Suppressor macrophage treated with lipopolysaccharide for 1 hour (primary cell): Measurements from ENCODE around the gene ZNF366.
A peak's percentile ranks its signal among the peaks of the same experiment; 100 is the strongest.

Experiments
- DNase-seq, 3 donors: peaks; one replicate each; pipeline ENCODE4 v3.0.0-alpha.2; 2020 to 2022

Gene ZNF366

GRCh38 chr5:72518001-72518683 lies 10.9 kb upstream of the ZNF366 start:
- DNase-seq = peak; percentile 93 to 94 (median 93)

GRCh38 chr5:72516916-72517315 lies 9.7 kb upstream of the ZNF366 start:
- no peak for DNase-seq

GRCh38 chr5:72515211-72515610 lies 8.0 kb upstream of the ZNF366 start:
- DNase-seq = no peak

- no peak for DNase-seq
These were observed 5.3 kb upstream of the ZNF366 start for GRCh38 chr5:72512593-72512860.

GRCh38 chr5:72511774-72512592 lies 4.8 kb upstream of the ZNF366 start:
- DNase-seq = peak; percentile 46 to 61 (median 60)

GRCh38 chr5:72511366-72511765 lies 4.2 kb upstream of the ZNF366 start:
- no peak for DNase-seq

- DNase-seq = peak; percentile 54 to 71 (median 67)
These were observed 3.5 kb upstream of the ZNF366 start for GRCh38 chr5:72510610-72511181.

GRCh38 chr5:72509401-72509800 lies 2.2 kb upstream of the ZNF366 start:
- no peak for DNase-seq

- peak; percentile 43 to 63 (median 61) for DNase-seq
These were observed 1.3 kb upstream of the ZNF366 start for GRCh38 chr5:72508241-72509170.

GRCh38 chr5:72507907-72508238 lies 663 bp upstream of the ZNF366 start:
- no peak for DNase-seq

GRCh38 chr5:72506158-72506549 lies 1.1 kb downstream of the ZNF366 start:
- DNase-seq = no peak

GRCh38 chr5:72505539-72506157 lies 1.6 kb downstream of the ZNF366 start:
- DNase-seq = peak; percentile 42 to 69 (median 53)

- peak; percentile 73 to 87 (median 77) for DNase-seq
These were observed 2.2 kb downstream of the ZNF366 start for GRCh38 chr5:72505016-72505415.

GRCh38 chr5:72503888-72504491 lies 3.2 kb downstream of the ZNF366 start:
- DNase-seq = peak; percentile 71 to 79 (median 73)

- no peak for DNase-seq
These were observed 5.7 kb downstream of the ZNF366 start for GRCh38 chr5:72501488-72501887.

GRCh38 chr5:72499730-72500129 lies 7.5 kb downstream of the ZNF366 start:
- no peak for DNase-seq

GRCh38 chr5:72499090-72499489 lies 8.1 kb downstream of the ZNF366 start:
- no peak for DNase-seq

- DNase-seq = no peak
These were observed 8.9 kb downstream of the ZNF366 start for GRCh38 chr5:72498284-72498683.

GRCh38 chr5:72497823-72498222 lies 9.4 kb downstream of the ZNF366 start:
- DNase-seq = no peak

- no peak for DNase-seq
These were observed 11.8 kb downstream of the ZNF366 start for GRCh38 chr5:72495410-72495809.

GRCh38 chr5:72494623-72495124 lies 12.5 kb downstream of the ZNF366 start:
- no peak for DNase-seq

GRCh38 chr5:72489536-72489935 lies 17.7 kb downstream of the ZNF366 start:
- peak; percentile 49 to 71 (median 58) for DNase-seq
